Adipose tissue (tissue), 3 donors: Measurements from ENCODE around the gene ZNF83. TPM values are rescaled to one million over a fixed set of nuclear protein-coding genes. Genes with fewer than 3 reads are reported as not detected.
"Not testable (repeated sequence)": the region's sequence is repeated elsewhere in the genome, so short reads cannot be mapped to it uniquely, and the experiment has no call there.

Source experiments
- H3K27ac ChIP-seq: one replicate; pipeline ENCODE4 v1.5.1; 2013; ENCODE audit warnings: low read depth, low read length
- WGBS, 3 donors: extraction: QIAGEN DNeasy Blood & Tissue Kit; methylation state at CpG; one replicate each; pipeline ENCODE4 v1.1.7; 2013; 5-methylcytosine and 5-hydroxymethylcytosine counted together
- polyA plus RNA-seq, 3 donors: library from polyadenylated mRNA; stranded (reverse); fragments of 200-250 nt; gene quantifications; one replicate each; pipeline ENCODE4 v1.2.3, GENCODE V29; 2013
- donor health status: healthy with polysubstance abuse.
- donor health status: Bipolar disorder and iron deficiency.
- donor health status: healthy.

The ZNF83 gene
- 10 to 100 TPM; 16.2 to 39.8 (median 22.6) TPM for polyA plus RNA-seq

DNA sequence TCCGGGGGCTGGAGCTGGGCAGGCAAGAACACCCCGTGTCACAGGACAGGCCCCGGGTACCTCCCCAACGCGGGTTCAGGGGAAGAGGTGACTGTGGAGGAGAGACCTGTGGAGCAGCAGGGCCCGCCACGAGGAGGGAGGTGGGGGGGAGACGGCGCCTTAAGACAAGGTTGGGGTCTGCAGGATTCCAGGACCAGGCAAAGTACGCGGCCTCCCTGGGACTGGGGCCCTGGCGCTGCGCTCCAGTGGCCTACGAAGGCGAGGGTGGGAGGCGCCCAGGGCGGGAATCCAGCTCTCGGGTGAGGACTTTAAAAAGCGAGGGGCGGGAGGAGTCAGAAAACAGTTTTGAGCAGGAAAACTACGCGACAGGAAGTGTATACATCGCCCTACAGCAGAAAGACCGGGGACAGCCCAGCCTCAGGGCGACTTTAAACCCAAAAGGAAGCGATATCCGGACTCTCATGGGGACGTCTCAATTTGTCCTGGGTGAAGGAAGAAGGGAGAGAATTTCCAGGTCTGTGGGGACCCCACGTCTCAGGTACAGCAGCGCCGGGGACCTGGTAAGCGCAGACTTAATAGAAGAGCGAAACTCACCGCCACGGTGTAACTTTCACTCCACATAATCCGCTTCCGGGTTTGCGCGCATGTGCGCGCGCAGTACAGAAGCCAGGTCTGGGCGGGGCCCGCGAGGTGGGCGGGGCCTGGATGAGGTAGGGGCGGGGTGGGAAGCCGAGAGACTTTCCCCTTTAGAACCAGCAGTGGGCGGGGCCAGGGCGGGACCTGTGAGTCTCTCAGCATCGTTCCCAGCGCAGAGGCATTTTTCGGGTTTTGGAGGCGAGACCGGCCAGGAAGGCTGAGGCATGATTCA, at the start of gene ZNF83:
Gene ZNF83 (minus strand): TSS at position 638 of the 868 bp plus-strand sequence.
- WGBS, 3 donors: 0 to 1% (median 1%) methylated on average over 54 to 55 of the region's 55 CpGs
- H3K27ac ChIP-seq: peak within 1 kb of the TSS; percentile 3

DNA sequence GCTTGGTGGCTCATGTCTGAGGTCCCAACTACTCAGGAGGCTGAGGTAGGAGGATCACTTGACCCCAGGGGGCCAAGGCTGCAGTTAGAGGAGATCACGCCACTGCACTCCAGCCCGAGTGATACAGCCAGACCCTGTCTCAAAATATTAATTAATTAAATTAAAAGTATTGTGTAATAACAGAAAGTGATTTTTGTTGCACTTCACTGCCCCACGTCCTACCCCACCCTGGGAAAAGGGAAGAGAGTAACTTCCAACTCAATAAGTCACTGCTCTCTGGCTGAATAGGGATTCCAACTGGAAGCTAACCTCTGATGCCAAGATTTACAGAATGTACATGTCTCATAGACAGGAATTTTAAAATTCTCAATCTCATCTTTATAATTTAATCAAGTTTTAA, 49.5 kb upstream of the ZNF83 start:
- H3K27ac ChIP-seq: no peak overlapping the region
- 79 to 93% (median 86%) methylated on average over 3 of the region's 3 CpGs for whole genome bisulfite sequencing, 3 donors

- 59 to 69% (median 64%) methylated on average over 1 of the region's 1 CpG for WGBS, 3 donors
- no peak overlapping the region for H3K27ac ChIP-seq
Measured at GRCh38 chr19:52685811-52686210, 47.7 kb upstream of the ZNF83 start.

DNA sequence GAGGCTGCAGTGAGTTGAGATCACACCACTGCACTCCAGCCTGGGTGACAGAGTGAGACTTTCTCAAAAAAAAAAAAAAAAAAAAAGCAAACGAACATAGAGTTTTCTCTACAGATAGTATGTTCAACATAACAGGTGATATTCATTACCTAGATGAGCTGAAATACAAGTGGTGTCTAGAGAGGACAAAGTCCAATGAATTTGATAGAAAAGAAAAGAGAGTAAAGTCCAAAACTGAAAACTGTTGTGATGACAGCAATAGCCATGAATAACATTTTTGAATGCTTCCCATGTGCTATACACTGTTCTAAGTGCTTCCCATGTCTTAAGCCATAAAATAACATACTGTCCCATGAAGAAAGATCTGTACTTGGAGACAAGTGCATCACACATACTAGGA, 43.1 kb upstream of the ZNF83 start:
- H3K27ac ChIP-seq: not testable (repeated sequence)
- 33 to 94% (median 55%) methylated on average over 1 of the region's 1 CpG for WGBS, 3 donors

DNA sequence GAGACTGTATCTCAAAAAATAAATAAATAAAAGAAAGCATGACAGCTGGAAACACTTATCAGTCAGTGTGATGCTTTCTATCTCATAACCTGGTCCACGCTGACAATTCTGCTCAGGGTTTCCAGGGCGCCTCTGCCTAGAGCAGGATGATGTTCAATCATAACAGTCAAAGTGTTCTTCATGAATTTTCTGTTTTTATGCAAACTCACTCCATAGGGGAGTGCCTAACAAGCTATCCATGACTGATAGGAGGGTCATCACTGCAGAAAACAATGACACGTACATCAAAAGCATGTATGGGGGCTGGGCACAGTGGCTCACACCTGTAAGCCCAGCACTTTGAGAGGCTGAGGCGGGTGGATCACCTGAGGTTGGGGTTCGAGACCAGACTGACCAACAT, 41.4 kb upstream of the ZNF83 start:
- WGBS, 3 donors: 92 to 98% (median 96%) methylated on average over 5 of the region's 5 CpGs
- H3K27ac ChIP-seq: no peak overlapping the region

DNA sequence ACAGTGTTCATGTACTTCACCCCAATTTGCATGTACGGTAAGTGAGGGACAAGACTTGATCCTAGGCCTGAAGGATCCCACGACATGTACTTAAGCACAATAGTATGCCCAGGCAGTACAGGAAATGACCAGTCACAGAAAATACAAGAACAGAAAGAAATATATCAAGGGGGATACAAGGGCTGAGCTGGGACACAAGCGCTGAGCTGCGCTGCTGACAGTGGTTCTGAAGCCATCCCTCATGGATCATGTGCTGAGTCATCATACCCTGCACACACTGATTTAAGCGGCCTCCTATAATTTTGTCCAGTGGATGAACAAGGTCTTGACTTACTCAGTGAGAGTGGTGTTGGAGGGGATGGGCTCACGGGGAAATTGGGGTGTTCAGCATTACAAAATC, 37.1 kb upstream of the ZNF83 start:
- 84 to 97% (median 89%) methylated on average over 6 of the region's 6 CpGs for WGBS, 3 donors
- not testable (repeated sequence) for H3K27ac ChIP-seq

- 92 to 96% (median 94%) methylated on average over 4 of the region's 4 CpGs for WGBS, 3 donors
- H3K27ac ChIP-seq: no peak overlapping the region
Measured at GRCh38 chr19:52673014-52673413, 34.9 kb upstream of the ZNF83 start.

- WGBS, 3 donors: 86 to 95% (median 91%) methylated on average over 4 of the region's 4 CpGs
- no peak overlapping the region for H3K27ac ChIP-seq
Measured at GRCh38 chr19:52670046-52670445, 31.9 kb upstream of the ZNF83 start.

DNA sequence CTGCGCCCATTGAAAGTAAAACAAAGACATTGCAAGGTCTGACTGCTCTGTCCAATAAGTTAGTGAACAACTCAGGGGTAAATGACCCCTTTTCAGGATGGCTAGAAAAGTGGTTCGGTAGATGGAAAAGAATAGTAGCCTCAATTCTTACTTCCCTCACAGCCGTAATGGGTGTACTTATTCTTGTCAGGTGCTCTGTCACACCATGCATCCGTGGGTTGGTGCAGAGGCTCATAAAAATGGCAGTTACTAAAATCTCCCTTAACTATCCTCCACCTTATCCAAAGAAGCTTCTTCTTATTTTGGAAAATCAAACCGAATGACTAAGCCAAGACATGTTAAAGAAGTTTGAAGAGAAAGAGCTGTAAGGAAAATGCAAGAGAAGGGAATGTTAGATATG, 31.4 kb upstream of the ZNF83 start:
- 93 to 95% (median 94%) methylated on average over 5 of the region's 5 CpGs for WGBS, 3 donors
- no peak overlapping the region for H3K27ac ChIP-seq

DNA sequence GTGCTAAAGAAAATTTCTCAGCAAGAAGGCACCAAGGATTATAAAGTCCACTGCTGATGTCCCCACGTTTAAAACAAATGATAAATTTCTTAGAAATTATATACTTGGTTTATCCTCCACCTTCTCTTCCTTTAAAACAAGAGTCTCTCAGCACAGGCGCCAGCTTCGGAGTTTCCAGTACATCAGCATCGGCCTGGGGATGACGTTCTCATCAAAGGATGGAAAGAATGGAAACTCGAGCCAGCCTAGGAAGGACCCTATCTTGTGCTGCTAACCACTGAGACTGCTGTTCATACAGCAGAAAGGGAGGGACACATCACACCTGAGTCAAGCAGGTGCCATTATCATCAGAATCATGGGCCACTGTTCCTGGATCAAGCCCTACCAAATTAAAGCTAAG, 29.8 kb upstream of the ZNF83 start:
- no peak overlapping the region for H3K27ac ChIP-seq
- 79 to 88% (median 86%) methylated on average over 6 of the region's 6 CpGs for WGBS, 3 donors

DNA sequence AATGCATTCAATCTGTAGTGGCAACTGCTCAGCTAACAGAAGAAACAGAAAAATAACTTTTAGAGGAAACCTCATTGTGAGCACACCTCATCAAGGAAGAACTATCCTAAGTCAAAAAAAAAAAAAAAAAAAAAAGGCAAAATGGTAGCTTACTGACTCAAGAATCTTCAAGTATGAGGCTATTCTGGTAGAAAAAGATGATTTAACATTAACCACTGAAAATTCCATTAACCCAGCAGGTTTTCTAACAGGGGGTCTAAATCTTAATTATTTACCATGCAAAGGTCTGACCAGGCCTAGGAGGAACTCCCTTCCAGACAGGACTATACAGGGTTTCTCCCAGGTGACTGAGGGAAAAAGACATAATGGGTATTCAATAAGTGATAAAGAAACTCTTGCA, 28.4 kb upstream of the ZNF83 start:
- no peak overlapping the region for H3K27ac ChIP-seq

DNA sequence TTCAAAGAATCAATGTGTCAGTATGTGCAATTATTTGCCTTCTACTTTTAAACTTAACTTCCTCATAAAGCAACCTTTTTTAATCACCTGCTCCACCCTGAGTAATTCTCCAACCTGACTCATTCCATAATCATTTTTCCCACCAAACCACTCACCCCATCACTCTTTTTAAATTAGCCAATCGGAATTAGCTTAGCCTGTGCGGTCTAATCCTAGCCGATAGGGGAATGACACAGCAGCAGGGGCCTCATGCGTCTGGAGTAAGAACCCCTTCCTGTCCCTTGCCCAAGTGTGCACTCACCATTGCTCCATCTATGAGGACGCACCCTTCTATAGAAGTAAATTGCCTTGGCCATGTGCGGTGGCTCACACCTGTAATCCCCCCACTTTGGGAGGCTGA, 27.4 kb upstream of the ZNF83 start:
- no peak overlapping the region for H3K27ac ChIP-seq
- 91 to 95% (median 94%) methylated on average over 6 of the region's 6 CpGs for WGBS, 3 donors

DNA sequence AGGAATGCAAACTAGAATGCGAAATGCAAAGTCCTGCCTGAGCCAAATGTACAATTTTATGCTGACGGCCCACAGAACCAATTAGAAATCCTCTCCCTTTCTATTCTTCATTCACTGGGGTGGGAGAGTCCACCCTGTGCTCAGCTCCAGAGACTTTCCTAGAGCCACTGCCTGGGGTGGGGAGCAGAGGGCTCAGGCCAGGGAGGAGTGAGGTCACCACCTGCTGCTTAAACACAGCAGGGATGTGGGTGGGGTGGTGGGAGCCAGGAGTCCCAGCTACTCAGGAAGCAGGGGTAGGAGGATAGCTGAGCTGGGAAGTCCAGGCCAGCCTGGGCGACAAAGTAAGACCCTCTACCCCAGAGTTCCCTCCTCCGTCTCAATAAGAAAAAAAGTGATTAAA, 26.9 kb upstream of the ZNF83 start:
- H3K27ac ChIP-seq: no peak overlapping the region
- 92 to 95% (median 93%) methylated on average over 4 of the region's 4 CpGs for WGBS, 3 donors

DNA sequence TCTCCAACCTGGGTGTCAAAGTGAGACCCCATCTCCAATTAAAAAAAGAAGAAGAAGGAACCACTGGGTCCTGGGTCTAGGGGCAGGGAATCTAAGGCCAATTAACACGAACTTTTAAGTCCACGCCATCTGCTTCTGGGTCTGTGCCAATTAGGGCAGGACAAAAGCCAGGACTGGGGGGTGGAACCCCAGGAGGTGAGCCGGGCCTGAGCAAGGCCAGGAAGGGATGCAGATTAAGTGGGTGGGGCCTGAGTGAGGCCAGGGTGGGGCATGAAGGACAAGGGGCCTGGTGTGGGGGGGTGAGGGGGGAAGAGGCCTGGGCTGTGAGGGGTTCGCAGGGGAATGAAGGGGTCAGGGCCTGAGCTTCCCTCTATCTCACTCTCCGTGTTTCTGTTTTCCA, 26.3 kb upstream of the ZNF83 start:
- WGBS, 3 donors: 76 to 79% (median 79%) methylated on average over 5 of the region's 5 CpGs
- no peak overlapping the region for H3K27ac ChIP-seq

GRCh38 chr19:52662631-52663030, 24.5 kb upstream of the ZNF83 start:
- WGBS, 3 donors: 84 to 96% (median 95%) methylated on average over 3 of the region's 3 CpGs
- H3K27ac ChIP-seq: no peak overlapping the region

- WGBS, 3 donors: 62 to 87% (median 81%) methylated on average over 3 of the region's 3 CpGs
- no peak overlapping the region for H3K27ac ChIP-seq
Measured at GRCh38 chr19:52660981-52661380, 22.8 kb upstream of the ZNF83 start.

- H3K27ac ChIP-seq: no peak overlapping the region
- 72 to 85% (median 78%) methylated on average over 14 of the region's 14 CpGs for WGBS, 3 donors
Measured at GRCh38 chr19:52659013-52659412, 20.9 kb upstream of the ZNF83 start.

DNA sequence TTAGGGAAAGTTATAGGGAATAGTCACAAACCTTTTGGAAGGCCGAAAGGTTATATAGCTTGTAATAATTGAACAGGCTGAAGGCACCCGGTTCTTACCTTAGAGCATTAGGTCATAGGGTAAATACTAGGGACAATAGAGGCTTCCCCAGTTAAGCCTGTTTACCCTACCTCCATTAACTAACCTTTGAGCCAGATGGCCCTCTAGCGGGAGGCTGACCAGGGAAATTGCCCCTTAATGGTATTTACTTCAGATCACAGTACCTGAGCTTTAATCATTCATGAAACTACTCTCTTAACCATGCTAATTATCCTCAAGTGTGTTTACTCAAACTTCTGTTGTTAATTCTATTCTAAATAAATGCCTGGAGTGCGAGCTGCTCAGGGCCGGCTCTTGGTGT, 20.4 kb upstream of the ZNF83 start:
- WGBS, 3 donors: 72 to 92% (median 78%) methylated on average over 5 of the region's 5 CpGs
- no peak overlapping the region for H3K27ac ChIP-seq

DNA sequence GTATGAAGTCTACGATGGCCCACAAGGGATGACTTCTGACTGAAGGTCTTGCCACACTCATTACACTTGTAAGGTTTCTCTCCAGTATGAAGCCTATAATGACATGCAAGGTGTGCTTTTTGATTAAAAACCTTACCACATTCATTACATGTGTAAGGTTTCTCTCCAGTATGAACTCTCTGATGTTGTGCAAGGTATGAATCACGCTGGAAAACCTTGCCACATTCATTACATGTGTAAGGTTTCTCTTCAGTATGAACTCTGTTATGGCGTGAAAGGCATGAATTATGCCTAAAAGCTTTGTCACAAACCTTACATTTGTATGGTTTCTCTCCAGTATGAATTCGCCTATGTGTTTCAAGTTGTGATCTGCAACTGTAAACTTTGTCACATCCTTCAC, 15.0 kb upstream of the ZNF83 start:
- 95 to 98% (median 96%) methylated on average over 4 of the region's 4 CpGs for whole genome bisulfite sequencing, 3 donors
- no peak overlapping the region for H3K27ac ChIP-seq

DNA sequence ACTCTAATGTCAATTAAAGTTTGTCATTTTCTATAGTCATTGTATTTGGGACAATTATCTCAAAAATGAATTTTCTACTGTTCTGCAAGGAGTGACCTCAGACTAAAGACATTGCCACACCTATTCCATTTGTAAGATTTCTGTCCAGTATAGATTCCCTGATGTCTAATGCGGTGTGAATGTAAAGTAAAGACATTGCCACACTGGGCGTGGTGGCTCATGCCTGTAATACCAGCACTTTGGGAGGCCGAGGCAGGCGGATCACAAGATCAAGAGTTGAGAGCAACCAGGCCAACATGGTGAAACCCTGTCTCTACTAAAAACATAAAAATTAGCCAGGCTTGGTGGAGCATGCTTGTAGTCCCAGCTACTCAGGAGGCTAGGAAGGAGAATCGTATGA, 13.8 kb upstream of the ZNF83 start:
- no peak overlapping the region for H3K27ac ChIP-seq
- WGBS, 3 donors: 96 to 99% (median 96%) methylated on average over 5 of the region's 5 CpGs
